HG02885 (cell line): ENCODE data around the gene SIX5.
"Not testable (repeated sequence)": the region's sequence is repeated elsewhere in the genome, so short reads cannot be mapped to it uniquely, and the experiment has no call there.

ENCODE experiments used
- ATAC-seq: cut with Tn5 transposase; IDR thresholded peaks from one replicate; pipeline ENCODE4 v1.9.1; 2021; ENCODE audit warnings: mild to moderate bottlenecking; ENCODE audit not compliant: unreplicated experiment, poor library complexity

Gene SIX5

DNA sequence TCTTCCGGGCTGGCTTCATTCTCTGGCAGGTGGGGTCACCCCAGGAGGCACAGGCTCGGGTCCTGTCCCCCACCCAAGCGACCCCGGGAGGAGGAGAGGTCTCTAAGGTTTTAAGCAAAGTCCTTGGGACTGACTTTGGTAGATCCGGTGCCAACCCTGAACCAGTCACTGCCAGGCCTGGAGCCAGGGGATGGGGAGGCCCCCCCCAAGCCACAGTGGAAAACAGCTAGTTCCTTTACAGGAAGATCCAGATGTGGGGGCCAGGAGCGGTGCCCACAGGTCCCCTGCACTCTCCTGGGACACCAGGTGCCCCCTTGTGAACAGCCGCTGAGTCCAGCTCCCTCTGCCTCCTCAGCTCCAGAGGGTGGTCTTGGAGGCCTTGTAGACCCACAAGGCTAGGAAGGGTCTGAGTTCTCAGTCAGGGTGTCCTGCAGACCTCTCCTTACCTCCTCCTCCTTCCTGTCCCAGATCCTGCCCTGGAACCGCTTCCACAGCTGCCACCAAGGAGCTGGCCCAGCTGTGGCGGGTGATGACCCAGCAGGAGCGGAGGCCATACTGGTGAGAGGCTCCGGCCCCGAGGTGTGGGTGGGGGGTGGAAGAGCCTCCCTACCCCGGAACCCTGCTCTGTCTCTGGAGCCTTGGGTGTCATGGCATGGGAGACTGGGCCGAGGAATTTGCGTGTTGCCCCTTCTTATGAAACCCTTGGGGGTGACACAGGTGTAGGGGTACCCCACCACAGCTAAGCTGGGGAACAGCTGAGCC lies 6.0 kb downstream of the SIX5 start:
- ATAC-seq, result no peak

DNA sequence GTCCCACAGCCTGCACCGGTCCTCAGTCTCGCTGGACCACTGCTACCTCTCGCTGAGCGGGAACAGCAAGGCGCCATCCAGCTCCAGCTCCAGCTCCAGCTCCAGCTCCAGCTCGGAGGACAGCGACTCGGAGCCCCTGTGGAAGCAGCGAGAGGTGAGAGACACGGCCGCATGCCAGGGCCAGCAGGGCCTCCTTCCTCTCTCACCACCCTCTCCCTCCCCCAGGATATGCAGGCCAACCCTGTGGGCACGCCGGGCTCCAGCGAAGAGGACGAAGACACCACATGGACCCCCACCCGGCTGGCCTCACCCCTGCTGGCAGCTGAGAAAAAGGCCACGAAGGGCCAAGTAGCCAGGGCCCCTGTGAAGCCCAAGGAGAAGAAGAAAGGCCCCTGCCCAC lies 7.3 kb downstream of the SIX5 start:
- ATAC-seq, result no peak

DNA sequence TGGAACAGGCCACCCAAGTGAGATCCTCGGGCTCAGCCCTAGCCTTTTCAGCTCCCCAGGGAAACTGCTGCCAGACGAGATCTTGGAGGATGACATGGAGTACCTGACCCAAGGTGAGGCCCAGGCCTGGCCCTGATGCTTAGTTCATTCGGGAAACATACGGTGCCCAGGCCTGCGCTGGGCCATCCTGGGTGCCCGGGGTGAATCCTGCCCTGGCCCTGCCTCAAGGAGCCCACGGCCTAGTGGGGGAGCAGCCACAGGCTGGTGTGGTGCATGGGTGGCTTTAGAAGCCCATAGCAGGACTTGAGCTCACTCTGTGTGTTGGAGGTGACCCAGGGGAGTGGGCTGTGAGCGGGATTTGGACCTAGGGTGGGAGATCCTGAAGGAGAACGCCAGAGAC lies 10.1 kb downstream of the SIX5 start:
- no peak for ATAC-seq

DNA sequence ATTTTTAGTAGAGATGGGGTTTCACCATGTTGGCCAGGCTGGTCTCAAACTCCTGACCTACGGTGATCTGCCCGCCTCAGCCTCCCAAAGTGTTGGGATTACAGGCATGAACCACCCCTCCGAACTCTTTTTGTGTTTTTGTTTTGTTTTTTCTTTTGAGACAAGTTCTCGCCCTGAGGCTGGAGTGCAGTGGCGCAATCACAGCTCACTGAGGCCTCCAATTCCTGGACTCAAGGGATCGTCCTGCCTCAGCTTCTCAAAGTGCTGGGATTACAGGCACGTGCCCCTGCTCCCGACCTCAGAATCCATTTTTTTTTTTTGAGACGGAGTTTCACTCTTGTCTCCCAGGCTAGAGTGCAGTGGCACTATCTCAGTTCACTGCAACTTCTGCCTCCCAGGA lies 11.4 kb downstream of the SIX5 start:
- no peak for ATAC-seq

DNA sequence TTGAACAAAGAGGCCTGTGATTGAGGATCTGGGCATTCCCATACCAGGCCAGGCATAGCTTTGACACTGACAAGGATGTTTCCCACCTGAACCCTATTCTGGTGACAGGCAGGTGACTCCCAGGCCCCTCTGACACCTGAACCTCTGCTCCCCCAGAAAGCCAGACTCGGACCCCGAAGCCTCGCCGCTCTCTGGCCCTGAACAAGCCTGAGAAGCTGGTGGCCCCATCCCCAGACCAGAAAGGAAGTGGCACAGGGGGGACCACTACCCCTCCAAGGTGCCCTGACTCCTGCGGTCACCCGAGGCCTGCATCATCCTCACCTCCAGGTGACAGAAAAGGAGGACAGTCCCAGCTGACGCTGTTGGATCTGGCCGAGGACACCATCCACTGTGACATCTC lies 14.7 kb downstream of the SIX5 start:
- no peak for ATAC-seq

DNA sequence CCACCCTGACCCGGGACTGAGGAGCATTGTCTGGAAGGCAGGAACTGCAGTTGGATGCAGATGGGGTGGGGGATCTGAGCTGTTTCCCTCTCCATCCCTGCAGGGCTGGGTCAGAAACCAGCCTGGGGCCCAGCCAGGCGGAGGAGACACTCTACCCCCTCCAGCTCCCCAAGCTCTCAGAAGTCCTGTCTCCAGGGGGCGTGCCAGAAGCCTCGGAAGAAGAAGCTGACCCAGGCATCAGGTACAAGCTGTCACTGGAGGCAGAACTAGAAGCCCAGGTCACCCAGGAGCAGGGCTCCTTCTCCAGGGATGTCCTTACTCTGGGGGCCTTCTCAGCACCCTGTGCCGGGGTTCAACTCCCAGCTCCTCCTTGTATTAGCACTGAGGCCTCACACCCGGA lies 15.5 kb downstream of the SIX5 start:
- no peak for ATAC-seq

DNA sequence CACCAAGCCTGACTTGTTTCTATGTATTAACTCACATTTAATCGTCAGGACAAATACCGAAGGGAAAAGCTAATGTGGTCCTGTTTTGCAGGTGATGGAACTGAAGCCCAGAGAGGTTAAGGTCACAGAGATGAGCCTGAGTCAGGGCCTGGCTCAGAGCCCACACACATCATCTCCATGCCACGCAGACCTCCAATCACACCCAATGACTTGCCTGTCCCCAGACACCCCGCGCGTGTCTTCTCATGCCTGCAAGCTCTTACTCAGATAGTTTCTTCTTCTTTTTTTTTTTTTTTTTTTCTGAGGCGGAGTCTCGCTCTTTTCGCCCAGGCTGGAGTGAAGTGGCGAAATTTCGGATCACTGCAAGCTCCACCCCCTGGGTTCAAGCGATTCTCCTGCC lies 16.4 kb downstream of the SIX5 start:
- no peak for ATAC-seq

DNA sequence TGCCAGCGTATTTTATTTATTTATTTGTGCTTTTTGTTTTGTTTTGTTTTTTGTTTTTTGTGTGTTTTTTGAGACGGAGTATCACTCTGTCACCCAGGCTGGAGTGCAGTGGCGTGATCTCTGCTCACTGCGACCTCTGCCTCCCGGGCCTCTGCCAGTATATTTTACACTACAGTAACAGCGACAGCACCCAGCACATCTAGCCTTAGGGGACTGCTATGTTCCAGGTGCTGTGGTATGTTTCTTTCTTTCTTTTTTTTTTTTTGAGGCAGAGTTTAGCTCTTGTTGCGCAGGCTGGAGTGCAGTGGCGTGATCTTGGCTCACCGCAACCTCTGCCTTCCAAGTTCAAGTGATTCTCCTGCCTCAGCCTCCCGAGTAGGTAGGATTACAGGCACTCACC lies 17.6 kb downstream of the SIX5 start:
- not testable (repeated sequence) for ATAC-seq

DNA sequence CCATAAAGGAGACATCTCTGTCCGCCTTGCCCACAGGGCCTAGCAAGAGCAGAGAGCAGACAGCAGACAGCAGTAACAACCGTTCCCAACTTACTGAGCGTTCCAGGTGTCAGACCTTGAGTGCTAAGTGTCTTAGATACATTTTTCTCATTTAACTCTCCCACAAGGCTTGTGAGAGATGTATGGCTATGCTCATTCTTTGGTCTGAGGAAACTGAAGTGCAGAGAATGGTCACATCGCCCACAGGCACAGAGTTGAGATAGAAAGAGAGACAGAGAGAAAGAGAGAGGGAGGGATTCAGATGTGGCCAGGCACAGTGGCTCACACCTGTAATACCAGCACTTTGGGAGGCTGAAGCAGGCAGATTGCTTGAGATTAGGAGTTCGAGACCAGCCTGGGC lies 21.5 kb downstream of the SIX5 start:
- ATAC-seq, result no peak

DNA sequence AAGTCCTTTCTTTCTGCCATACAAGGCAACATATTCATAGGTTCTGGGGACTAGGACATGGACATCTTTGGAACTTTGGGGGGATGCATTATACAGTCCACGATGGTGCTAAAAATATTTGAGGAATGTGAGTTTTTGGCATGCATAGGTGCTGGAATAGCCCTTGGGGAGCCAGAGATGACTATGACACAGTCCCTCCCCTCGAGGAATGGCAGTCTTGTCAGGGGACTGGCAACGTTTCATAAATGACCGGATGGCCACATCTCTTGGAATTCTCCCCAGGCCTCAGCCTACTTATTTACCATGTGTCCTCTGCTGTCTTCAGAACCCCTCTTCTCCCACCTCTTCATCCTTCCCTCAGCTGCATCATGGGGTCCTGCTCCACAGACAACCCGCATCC lies 22.2 kb downstream of the SIX5 start:
- ATAC-seq, result no peak

DNA sequence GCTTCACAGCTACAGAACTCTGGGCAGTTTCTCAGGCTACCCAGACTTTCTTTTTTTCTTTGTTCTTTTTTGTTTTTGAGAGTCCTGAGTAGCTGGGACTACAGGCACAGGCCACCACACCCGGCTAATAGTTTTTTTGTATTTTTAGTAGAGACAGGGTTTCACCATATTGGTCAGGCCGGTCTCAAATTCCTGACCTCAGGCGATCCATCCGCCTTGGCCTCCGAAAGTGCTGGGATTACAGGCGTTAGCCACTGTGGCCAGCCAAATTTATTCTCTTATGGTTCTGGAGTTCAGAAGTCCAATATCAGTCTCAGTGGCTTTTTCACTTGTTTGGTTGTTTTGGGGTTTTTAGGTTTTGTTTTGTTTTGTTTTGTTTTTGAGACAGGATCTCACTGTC lies 23.4 kb downstream of the SIX5 start:
- ATAC-seq, result no peak

DNA sequence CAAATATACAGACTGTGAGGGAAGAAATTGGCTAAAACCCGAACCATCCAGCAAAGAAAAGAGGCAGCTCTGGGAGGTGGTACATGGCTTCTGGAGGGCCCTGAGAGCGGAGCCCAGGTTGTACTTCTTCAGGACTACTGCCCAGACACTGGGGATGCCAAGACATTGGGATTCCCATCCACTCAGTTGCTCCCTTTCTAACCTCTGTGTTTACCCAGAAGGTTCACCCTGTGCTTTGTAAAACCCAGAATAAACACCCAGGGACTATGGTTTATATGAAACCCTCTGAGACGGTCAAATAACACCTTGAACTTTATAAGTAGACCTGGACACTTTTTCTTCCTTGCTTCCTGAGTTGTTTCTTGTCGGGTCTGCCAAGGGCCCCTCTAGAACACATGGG lies 26.1 kb downstream of the SIX5 start:
- ATAC-seq, result no peak

DNA sequence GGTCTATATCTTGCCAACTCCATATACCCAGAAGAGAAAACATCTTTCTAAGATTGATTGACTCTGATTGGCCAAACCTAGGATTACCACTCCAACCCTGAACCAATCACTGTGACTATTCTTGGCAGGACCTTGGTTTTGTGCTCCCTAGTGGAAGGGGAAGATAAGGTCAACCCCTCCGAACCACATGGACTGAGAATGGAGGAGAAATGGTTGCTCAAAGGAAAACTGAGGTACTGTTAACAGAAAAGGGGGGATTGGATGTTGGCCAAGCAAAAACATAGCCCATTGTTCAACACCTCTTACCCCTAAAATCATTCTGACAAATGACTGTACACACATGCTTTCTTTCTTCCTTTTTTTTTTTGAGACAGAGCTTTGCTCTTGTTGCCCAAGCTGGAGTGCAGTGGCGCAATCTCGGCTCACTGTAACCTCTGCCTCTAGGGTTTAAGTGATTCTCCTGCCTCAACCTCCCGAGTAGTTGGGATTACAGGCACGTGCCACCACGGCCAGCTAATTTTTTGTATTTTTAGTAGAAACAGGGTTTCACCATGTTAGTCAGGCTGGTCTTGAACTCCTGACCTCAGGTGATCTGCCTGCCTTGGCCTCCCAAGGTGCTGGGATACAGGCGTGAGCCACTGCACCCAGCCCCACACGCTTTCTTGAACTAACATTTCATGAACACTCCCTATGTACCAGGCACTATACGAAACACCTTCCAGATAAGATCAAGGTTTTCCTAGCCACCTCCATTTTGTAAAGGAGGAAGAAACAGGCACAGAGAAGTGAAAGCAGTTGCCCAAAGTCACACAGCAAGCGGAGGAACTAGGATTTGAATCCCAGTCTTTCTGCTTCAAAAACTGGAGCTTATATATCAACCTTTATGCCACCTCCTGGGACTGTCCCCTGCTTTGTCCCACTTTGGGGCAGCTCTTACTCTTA lies 29.3 kb downstream of the SIX5 start:
- no peak for ATAC-seq

DNA sequence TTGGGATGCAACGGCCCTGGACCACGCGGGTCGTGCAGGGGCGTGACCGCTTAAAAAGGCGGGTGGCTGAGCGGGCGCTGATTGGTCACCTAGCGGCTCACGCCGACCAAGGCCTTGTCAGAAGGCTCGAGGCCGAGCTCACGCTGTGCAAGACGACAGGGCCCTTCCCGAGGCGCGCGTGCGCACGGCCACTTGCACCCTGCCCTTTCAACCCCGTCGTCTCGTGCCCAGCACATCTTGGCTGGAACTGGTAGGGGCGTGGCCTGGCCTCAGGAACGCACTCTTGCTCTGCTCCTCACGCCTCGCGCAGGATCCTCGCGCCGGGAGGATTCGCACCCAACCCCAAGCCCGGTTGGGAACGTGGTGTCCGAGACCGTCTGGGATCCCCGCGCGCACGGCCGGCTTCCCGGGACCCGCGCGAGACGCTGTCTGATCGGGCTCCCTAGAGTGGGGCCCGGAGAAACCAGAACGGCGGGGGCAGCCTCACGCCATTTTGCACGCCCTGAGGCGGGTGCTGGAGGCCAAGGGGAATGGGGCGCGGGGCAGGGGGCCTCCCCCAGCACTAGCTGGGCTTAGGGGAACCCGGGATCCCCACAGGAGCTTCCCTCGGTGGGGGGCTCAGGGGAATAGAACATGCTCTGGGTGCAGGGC lies 35.8 kb downstream of the SIX5 start, which contains the start of gene MEIOSIN:
Gene MEIOSIN (plus strand): TSS at position 280 of the 651 bp plus-strand sequence. CDS start 1,938 bp downstream, outside the sequence.
- ATAC-seq, result no peak

DNA sequence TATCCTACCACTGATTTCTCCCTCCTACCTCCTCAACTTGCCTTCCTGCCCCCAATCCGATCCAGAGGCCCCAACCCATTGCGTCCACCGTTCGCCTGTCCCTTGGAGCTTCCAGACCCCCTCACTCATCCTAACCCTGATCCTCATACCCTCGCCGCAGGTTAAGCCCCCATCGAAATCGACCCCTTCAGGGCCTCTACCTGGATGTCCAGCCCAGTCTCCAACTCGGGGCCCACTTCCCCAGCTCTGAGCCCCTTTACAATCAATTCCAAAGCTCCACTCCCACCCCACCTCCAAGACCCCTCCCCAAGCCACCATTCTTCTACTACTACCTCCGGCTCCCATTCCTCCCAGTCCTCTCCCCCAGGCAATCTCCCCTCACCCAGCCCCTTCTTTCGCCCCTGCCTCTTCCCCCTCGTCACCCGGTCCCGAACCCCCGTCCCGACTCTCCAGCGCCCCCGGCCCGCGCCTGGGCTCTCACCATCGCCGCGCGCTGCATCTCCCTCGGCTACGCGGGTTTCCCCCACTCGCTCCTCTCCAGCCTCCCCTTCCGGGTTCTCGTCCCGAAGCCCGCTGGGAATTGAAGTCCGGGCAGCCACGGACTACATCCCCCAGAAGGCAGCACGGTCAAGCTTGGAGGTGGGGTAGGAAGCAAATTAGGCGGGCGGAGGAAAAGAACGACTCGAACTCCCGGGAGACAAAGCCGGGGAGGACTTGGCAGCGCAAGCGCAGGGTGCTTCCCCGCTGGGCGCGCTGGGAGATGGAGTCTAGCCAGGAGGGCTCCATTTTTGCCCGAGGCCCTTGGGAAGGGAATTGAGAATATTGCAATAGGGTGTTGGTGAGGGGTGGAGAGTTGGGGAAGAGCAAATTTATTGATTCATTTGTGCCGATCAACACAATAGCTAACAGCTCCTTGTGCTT lies 38.4 kb downstream of the SIX5 start, which contains the start of gene FBXO46:
Gene FBXO46 (minus strand): TSS at position 529 of the 921 bp plus-strand sequence. CDS start 17,401 bp downstream, outside the sequence.
- peak; percentile 94 for ATAC-seq

DNA sequence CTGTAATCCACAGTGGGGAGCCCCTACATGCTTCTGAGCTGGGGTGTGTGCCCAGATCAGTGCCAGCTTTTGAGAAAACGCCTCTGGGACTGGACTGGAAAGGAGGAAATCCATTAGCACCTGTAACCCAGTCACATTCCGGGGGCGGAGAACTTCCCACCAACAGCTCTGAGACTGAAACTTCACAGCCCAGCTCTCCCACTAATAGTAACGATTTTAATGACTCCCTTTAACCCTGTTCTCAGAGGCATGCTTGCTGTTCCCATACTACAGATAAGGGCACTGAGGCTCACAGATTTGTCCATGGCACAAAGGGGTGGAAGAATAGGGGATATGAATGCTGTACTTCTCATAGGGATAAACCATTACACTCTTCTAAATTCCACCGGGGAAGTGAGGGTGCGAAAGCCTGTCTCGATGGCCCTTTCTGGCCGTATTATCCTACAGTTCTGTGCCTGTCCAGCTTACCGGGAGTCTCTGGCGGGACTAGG lies 39.2 kb downstream of the SIX5 start:
- no peak for ATAC-seq

DNA sequence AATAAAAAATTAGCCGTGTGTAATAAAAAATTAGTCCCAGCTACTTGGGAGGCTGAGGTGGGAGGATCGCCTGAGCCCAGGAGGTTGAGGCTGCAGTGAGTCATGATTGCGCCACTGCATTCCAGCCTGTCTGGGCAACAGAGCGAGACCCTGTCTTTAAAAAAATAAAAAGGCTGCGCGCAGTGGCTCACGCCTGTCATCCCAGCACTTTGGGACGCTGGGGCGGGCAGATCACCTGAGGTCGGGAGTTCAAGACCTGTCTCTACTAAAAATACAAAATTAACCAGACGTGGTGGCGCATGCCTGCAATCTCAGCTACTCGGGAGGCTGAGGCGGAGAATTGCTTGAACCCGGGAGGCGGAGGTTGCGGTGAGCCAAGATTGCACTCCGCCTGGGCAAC lies 40.4 kb downstream of the SIX5 start:
- ATAC-seq, result not testable (repeated sequence)

DNA sequence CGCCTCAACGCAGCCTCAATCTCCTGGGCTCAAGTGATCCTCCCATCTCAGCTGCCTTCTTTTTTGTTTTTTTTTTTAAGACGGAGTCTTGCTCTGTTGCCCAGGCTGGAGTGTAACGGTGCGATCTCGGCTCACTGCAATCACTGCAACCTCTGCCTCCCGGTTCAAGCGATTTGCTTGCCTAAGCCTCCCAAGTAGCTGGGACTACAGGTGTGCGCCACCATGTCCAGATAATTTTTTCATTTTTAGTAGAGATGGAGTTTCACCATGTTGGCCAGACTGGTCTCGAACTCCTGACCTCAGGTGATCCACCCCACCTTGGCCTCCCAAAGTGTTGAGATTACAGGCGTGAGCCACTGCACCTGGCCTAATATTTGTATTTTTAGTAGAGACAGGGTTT lies 49.0 kb downstream of the SIX5 start:
- not testable (repeated sequence) for ATAC-seq

DNA sequence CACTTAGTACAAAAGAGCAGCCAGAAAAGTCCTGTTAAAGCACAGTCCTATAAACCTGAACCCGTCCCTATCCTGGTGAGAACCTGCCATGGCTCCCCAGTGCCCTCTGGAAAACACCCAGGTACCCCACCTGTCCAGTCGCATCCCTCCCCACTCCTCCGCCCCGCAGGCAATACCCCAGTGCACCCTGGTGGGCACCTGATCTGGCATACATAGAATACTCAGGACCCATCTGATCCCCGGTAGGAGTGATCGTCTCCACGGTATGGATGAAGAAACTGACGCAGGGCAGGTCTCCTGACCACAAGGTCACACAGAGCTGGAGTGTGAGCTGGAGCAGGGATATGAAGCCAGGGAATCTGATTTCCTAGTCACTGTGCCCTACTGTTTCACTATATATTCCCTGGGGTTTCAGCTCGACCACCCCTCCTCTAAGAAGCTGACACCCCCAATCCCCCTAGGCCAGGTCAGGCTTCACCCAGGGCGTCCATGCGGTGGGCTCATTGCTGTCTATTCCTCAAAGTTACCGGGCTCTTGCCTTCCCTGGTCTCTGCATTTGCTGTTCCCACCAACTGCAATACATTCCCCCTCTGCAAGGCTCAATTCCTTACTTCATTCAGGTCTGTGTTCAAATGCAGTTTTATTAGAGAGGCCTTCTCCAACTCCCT lies 50.9 kb downstream of the SIX5 start:
- ATAC-seq, result no peak
